Endothelial cell of umbilical vein (primary cell): ENCODE data around the gene CEACAM4. TPM values are rescaled to one million over a fixed set of nuclear protein-coding genes. Genes with fewer than 3 reads are reported as not detected.

Experiments
- BruUV-seq: library from RNA; stranded (reverse); fragments of 400-500 nt; replicated peaks from 2 replicates; lab custom pipeline; 2021; lab: Mats Ljungman, UMichigan
- CTCF ChIA-PET: fragments of 300-600, 350-600 bp; sonication (Branson Sonifier 250); formaldehyde crosslinking; loops from one replicate; lab custom pipeline; 2021; ENCODE audit warnings: antibody characterized with exemption, inconsistent platforms; lab: Charles Lee
- POLR2A ChIA-PET: fragments of 300-600, 350-600 bp; sonication (Branson Sonifier 250); formaldehyde crosslinking; loops from one replicate; lab custom pipeline; 2021; ENCODE audit warnings: antibody characterized with exemption, inconsistent platforms; lab: Charles Lee
- DNase-seq: peaks from one replicate; pipeline ENCODE4 v3.0.0-alpha.2; 2011; ENCODE audit warnings: low read depth, low spot score
- FAIRE-seq: peaks from 2 replicates; lab custom pipeline; 2011; peaks lifted over from hg19 to GRCh38; lab: Jason Lieb, UNC
- H2AFZ ChIP-seq: 2 replicates; pipeline ENCODE4 v1.6.0; 2012; ENCODE audit warnings: low read depth, low read length, control low read depth, inconsistent platforms
- H3K27ac ChIP-seq: 2 replicates; pipeline ENCODE4 v1.5.1; 2011; ENCODE audit warnings: low read depth, mild to moderate bottlenecking, control low read depth, low read length, moderate library complexity; ENCODE audit not compliant: insufficient read depth
- H3K27me3 ChIP-seq, 2 experiments: 2 replicates each; pipeline versions ENCODE4 v1.6.0 to v1.6.1; 2011; ENCODE audit warnings: low read length in 2 of 2, mixed read lengths in 1 of 2; ENCODE audit not compliant: control insufficient read depth in 2 of 2, insufficient read depth in 2 of 2
- H3K36me3 ChIP-seq, 2 experiments: 2 replicates in 1 of 2; 3 replicates in 1 of 2; pipeline ENCODE4 v1.5.1; 2011; ENCODE audit warnings: low read length in 2 of 2, mild to moderate bottlenecking in 1 of 2, moderate library complexity in 1 of 2; ENCODE audit not compliant: control insufficient read depth in 2 of 2, insufficient read depth in 2 of 2; ENCODE audit errors: extremely low read depth in 1 of 2
- H3K4me1 ChIP-seq: 3 replicates; pipeline ENCODE4 v1.5.1; 2011; ENCODE audit warnings: mild to moderate bottlenecking, low read length; ENCODE audit not compliant: control insufficient read depth, insufficient read depth; ENCODE audit errors: extremely low read depth
- H3K4me2 ChIP-seq: 2 replicates; pipeline ENCODE4 v1.6.1; 2011; ENCODE audit warnings: low read length, control low read depth, mixed read lengths; ENCODE audit not compliant: insufficient read depth
- H3K4me3 ChIP-seq, 3 experiments: fragments of 200-600 bp in 1 of 3; sonication (generic), shearing (Covaris generic) in 1 of 3; replicated peaks in 1 of 3; 2 replicates each; pipeline ENCODE4 v1.5.1; 2011 to 2016; ENCODE audit warnings: control low read depth in 3 of 3, low read length in 3 of 3, mild to moderate bottlenecking in 2 of 3, inconsistent platforms in 1 of 3, low read depth in 1 of 3, moderate library complexity in 1 of 3; ENCODE audit not compliant: insufficient read depth in 1 of 3
- H3K79me2 ChIP-seq: 2 replicates; pipeline ENCODE4 v1.6.0; 2012; ENCODE audit warnings: low read length, inconsistent platforms; ENCODE audit not compliant: control insufficient read depth, insufficient read depth
- H3K9ac ChIP-seq: replicated peaks from 2 replicates; pipeline ENCODE3; 2011; ENCODE audit warnings: low read length, control low read depth; ENCODE audit not compliant: insufficient read depth; ENCODE audit errors: extremely low read depth
- H3K9me1 ChIP-seq: replicated peaks from 3 replicates; pipeline ENCODE4 v1.6.0; 2011; ENCODE audit warnings: mild to moderate bottlenecking, low read length; ENCODE audit not compliant: control insufficient read depth, insufficient read depth; ENCODE audit errors: extremely low read depth
- H3K9me3 ChIP-seq: replicated peaks from 2 replicates; pipeline ENCODE4 v1.5.1; 2012; ENCODE audit warnings: low read length, inconsistent platforms; ENCODE audit not compliant: control insufficient read depth, insufficient read depth
- H4K20me1 ChIP-seq: replicated peaks from 2 replicates; pipeline ENCODE3; 2011; ENCODE audit warnings: mild to moderate bottlenecking, low read length; ENCODE audit not compliant: control insufficient read depth, insufficient read depth; ENCODE audit errors: extremely low read depth
- CTCF ChIP-seq, 2 donors: IDR thresholded peaks; 1 replicate in 1 of 2; 2 replicates in 1 of 2; pipeline ENCODE4 v1.5.1; 2011; ENCODE audit warnings: low read length in 2 of 2, mild to moderate bottlenecking in 2 of 2, moderate library complexity in 2 of 2, control low read depth in 1 of 2, inconsistent platforms in 1 of 2, low read depth in 1 of 2; ENCODE audit not compliant: insufficient read depth in 1 of 2; ENCODE audit errors: extremely low read depth in 1 of 2
- EZH2 ChIP-seq: IDR thresholded peaks from 2 replicates; pipeline ENCODE4 v1.6.1; 2012; ENCODE audit warnings: borderline replicate concordance, low read depth, mild to moderate bottlenecking, moderate library complexity, low read length, inconsistent platforms; ENCODE audit not compliant: severe bottlenecking
- FOS ChIP-seq: IDR thresholded peaks from 2 replicates; pipeline ENCODE4 v1.6.1; 2011; ENCODE audit warnings: mild to moderate bottlenecking, low read length, moderate library complexity, borderline replicate concordance; ENCODE audit not compliant: insufficient read depth
- GATA2 ChIP-seq: IDR thresholded peaks from 2 replicates; pipeline ENCODE4 v1.7.0; 2011; ENCODE audit warnings: low read depth, mild to moderate bottlenecking, moderate library complexity, mixed read lengths, low read length; ENCODE audit not compliant: insufficient read length, insufficient read depth
- JUN ChIP-seq: IDR thresholded peaks from 2 replicates; pipeline ENCODE4 v1.6.1; 2011; ENCODE audit warnings: borderline replicate concordance, low read depth; ENCODE audit not compliant: insufficient read length, insufficient read depth
- MAX ChIP-seq: IDR thresholded peaks from 2 replicates; pipeline ENCODE4 v1.6.1; 2011; ENCODE audit not compliant: insufficient read depth, insufficient read length
- MYC ChIP-seq: IDR thresholded peaks from one replicate; pipeline ENCODE4 v1.6.1; 2011; ENCODE audit warnings: mild to moderate bottlenecking, low read depth, low read length
- POLR2A ChIP-seq: IDR thresholded peaks from 2 replicates; pipeline ENCODE4 v1.6.1; 2012; ENCODE audit warnings: low read depth, mild to moderate bottlenecking, control low read depth, low read length
- POLR2AphosphoS5 ChIP-seq: IDR thresholded peaks from 2 replicates; pipeline ENCODE4 v1.6.1; 2012; ENCODE audit warnings: low read depth, mild to moderate bottlenecking, control low read depth, low read length, moderate library complexity; ENCODE audit not compliant: insufficient read depth
- dilution Hi-C: fragments of 300-500 bp; cut with MboI; formaldehyde crosslinking; loops from one replicate; pipeline ENCODE4 v1.15.0; 2019; ENCODE audit warnings: low sequenced_read_pairs; ENCODE audit not compliant: extremely low pct_ligation_motif_present
- intact Hi-C: fragments of 100-400 bp; cut with micrococcal nuclease; formaldehyde crosslinking; loops from one replicate; pipeline ENCODE4 v1.10.0; 2022
- polyA plus RNA-seq, 4 experiments: library from polyadenylated mRNA; depleted of rRNA in 3 of 4; stranded (reverse) in 3 of 4; unstranded in 1 of 4; fragments of >200 nt; gene quantifications; 2 replicates each; pipeline versions ENCODE4 v1.2.1 to v1.2.3, GENCODE V29; 2011 to 2012; ENCODE audit warnings: missing spikeins in 1 of 4
- total RNA-seq: library from RNA; stranded (reverse); gene quantifications from 2 replicates; pipeline ENCODE4 v1.2.3, GENCODE V29; 2021

Gene CEACAM4
- total and polyA plus RNA-seq, 2 donors (not counting 3 experiments of a cell fraction or from before 2014, with no cell fraction given) = not detected

- POLR2A ChIA-PET = no interaction called here
- dilution Hi-C loops = no loop called here
These were observed 44.6 kb upstream of the CEACAM4 start for GRCh38 chr19:41671486-41671885.

GRCh38 chr19:41670755-41671154 lies 43.9 kb upstream of the CEACAM4 start:
- Histone ChIP-seq H2AFZ (no peak overlapping the region), H4K20me1 (no peaks in the 10 kb centered on the region), H3K9me1 (no peaks in the 10 kb centered on the region), H3K36me3 (no peaks in the 10 kb centered on the region), H3K9ac (no peak overlapping the region), H3K79me2 (no peaks in the 10 kb centered on the region), H3K4me3 (no peak overlapping the region), H3K27ac (no peak overlapping the region), H3K27me3 (peaks cover 2 to 5% of the 10 kb centered on the region in 2 experiments), H3K4me2 (no peak overlapping the region), H3K4me1 (no peaks in the 10 kb centered on the region), H3K9me3 (peaks cover 6% of the 10 kb centered on the region)
- no peak for FAIRE-seq
- intact Hi-C loops = no loop called here
- TF ChIP-seq JUN = no peak
- TF ChIP-seq POLR2A = no peak
- TF ChIP-seq GATA2 = no peak
- TF ChIP-seq MYC = no peak
- TF ChIP-seq FOS = no peak
- TF ChIP-seq MAX = no peak
- no peak for TF ChIP-seq CTCF (IDR thresholded peaks at IDR 0.05; ENCODE audit: extremely low read depth in 1 of 2, insufficient read depth in 1 of 2, low read depth in 1 of 2, low read length in 2 of 2)
- no peak for TF ChIP-seq POLR2AphosphoS5
- TF ChIP-seq EZH2 = no peak
- POLR2A ChIA-PET = no interaction called here
- no TSS peak for BruUV-seq
- dilution Hi-C loops = no loop called here
- CTCF ChIA-PET = interaction anchor here (0.9 kb wide), 1 partner anchor 24 kb away, joined by 4 read pairs; no protein-coding TSS in a partner anchor
- no peak for DNase-seq

More at GRCh38 chr19:41671486-41671885, 44.6 kb upstream of the CEACAM4 start:
- no peak overlapping the region for H3K9ac ChIP-seq
- no peaks in the 10 kb centered on the region for H3K79me2 ChIP-seq
- no peak overlapping the region for H2AFZ ChIP-seq
- intact Hi-C loops = no loop called here
- no peaks in the 10 kb centered on the region for H3K9me1 ChIP-seq
- H4K20me1 ChIP-seq = no peaks in the 10 kb centered on the region
- no peaks in the 10 kb centered on the region for H3K36me3 ChIP-seq
- CTCF ChIA-PET = no interaction called here
- H3K27ac ChIP-seq = no peak overlapping the region
- no peaks in the 10 kb centered on the region for H3K9me3 ChIP-seq
- FAIRE-seq = no peak
- no peak for DNase-seq
- no peak overlapping the region for H3K4me2 ChIP-seq
- peaks cover 4 to 8% of the 10 kb centered on the region in 2 experiments for H3K27me3 ChIP-seq
- no TSS peak for BruUV-seq
- no peaks in the 10 kb centered on the region for H3K4me1 ChIP-seq
- TF ChIP-seq FOS = no peak
- TF ChIP-seq JUN = no peak
- no peak for TF ChIP-seq POLR2AphosphoS5
- no peak for TF ChIP-seq MYC
- no peak overlapping the region for H3K4me3 ChIP-seq
